Activated CD4-positive, CD25-positive, alpha-beta regulatory T cell treated with anti-CD3 and anti-CD28 coated beads, Interleukin-2, amount 50 U/mL, for 24 hours (primary cell): Measurements from ENCODE around the gene PLAGL2.

ENCODE experiments used
- ATAC-seq, 2 donors: fragments of 150-1000 bp; cut with Tn5 transposase; one replicate each; pipeline ENCODE4 v1.10.0; 2021; ENCODE audit warnings: mild to moderate bottlenecking in 1 of 2, moderate library complexity in 1 of 2

The PLAGL2 gene

DNA sequence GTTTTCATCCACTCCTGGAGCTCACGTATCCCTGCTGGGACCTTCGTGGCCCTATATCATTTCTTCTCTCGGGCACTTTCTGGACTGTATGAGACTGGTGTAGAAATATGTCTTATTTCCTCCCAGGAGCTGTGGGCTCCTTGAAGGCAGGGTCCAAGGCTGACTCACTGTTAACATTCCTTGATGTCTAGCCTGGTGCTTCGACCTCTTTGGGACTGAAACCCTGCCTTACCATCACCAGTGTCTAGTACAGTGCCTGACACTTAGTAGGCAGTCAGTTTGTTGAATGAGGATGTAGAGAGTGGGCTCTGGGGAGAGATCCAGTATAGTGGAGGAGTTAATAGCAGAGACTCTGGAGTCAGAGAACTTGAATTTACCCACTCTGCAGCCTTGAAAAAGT lies 23.7 kb upstream of the PLAGL2 start:
- ATAC-seq: no peak

DNA sequence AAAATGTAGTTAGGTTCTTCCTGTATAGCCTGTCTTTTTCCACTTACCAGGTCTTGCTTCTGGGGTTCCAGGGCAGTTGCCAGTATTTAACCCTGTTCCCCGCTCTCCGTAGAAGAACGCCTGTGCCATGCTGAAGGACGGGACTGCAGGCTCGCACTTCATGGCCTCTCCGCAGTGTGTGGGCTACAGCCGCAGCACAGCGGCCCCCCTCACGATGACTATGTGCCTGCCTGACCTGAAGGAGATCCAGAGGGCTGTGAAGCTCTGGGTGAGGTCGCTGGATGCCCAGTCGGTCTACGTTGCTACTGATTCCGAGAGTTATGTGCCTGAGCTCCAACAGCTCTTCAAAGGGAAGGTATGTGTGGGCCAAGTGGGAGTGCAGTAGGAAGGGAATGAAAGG lies 23.2 kb upstream of the PLAGL2 start:
- ATAC-seq: no peak

DNA sequence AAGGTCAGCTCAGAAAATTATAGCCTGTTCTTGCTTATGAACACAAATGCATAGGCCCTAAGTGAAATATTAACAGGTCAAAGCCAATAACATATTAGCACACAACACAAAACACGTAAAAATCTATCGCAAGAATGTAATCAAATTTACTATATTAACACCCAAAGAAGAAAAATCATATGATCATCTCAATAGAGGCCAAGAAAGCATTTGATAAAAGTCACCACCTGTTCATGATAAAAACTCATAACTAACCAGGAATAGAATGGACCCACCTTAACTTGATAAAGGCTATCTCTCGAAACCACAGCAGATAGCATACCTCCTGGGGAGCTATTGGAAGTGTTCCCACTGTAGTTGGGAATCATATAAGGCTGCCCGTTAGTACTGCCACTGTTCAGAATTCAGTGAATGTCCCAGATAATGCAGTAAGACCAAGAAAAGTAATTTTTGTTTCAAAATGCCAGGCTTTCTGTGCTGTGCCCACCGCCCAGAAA lies 21.8 kb upstream of the PLAGL2 start:
- ATAC-seq: no peak

DNA sequence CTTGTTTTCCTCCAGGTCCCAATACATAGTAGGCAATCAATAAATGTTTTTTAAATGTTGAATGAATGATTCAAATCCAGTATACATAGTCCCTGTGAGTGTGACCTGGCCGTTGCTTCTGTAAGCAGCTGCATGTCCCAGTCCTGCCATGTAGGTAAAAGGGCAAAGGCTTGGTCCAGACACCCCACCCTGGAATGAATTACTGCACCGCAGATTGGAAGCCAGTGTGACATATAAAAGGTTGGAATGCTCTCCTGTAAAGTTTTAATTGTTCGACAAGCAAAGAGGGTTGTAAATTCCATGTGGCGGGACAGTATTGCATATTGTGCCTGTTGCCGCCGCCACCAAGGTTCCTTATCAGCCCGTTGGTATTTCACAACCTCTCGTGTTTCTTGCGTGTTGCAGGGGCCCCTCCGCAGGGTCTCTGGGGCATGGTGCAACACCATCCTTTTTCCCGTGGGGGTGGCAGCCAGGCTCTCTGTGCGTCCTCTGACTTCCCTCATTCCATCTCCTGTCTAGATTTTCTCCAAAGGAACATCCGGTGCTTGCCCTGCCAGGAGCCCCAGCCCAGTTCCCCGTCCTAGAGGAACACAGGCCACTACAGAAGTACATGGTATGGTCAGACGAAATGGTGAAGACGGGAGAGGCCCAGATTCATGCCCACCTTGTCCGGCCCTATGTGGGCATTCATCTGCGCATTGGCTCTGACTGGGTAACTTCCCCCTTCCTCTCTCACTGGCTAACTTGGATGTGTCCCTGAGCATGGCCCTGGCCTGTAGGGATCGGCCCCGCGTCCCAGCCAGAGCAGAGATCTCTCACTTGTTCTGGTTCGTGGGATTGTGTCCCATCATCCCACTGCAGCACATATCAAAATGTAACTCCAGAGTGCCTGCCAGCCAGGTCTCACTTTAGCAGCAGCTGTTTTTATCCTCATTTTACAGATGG lies 20.5 kb upstream of the PLAGL2 start:
- ATAC-seq: no peak

DNA sequence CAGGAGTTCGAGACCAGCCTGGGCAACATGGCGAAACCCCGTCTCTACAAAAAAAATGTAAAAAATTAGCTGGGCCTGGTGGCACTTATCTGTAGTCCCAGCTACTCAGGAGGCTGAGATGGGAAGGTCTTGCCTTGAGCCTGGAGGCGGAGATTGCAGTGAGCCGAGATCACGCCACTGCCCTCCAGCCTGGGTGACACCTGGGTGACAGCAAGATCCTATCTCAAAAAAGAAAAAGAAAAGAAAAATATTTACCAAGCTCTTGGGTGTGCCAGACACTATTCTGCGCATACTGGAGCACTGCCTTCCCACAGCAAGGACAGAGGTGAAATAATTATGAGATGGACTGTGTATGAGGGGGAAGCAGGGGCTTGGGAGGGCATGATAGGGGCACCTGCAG lies 19.8 kb upstream of the PLAGL2 start:
- no peak for ATAC-seq

DNA sequence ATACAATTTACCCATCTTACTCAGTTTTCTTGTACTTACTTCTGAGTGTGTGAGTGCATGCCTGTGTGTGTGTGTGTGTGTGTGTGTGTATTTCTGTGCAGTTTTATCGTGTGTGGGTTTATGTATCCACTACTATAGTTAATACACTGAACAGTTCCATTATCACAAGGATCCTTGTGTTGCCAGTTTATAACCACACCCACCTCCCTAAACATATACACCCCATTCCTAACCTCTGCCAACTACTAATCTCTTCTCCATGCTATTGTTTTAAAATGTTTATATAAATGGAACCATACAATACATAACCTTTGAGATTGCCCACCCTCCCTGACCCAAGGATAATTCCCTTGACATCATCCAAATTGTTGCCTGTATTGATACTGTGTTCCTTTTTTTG lies 18.8 kb upstream of the PLAGL2 start:
- ATAC-seq: no peak

DNA sequence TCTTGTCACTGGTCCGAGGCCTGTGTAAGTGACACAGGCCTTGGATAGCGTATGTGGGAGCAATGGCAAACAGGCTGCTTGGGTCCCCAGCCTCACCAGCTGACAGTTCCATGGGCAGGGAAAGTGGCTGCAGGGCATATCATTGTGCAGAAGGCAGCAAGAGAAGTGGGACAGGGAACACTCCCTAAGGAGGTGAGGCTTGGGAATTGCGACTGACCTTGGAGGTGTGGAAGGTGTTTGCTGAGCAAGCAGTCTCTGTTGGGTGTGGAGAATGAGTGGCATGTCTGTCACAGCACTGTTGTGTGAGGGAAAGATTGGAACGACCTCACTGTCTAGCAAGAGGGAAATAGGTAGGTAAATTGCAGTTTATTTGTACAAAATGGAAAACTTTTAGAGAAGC lies 16.9 kb upstream of the PLAGL2 start:
- no peak for ATAC-seq

DNA sequence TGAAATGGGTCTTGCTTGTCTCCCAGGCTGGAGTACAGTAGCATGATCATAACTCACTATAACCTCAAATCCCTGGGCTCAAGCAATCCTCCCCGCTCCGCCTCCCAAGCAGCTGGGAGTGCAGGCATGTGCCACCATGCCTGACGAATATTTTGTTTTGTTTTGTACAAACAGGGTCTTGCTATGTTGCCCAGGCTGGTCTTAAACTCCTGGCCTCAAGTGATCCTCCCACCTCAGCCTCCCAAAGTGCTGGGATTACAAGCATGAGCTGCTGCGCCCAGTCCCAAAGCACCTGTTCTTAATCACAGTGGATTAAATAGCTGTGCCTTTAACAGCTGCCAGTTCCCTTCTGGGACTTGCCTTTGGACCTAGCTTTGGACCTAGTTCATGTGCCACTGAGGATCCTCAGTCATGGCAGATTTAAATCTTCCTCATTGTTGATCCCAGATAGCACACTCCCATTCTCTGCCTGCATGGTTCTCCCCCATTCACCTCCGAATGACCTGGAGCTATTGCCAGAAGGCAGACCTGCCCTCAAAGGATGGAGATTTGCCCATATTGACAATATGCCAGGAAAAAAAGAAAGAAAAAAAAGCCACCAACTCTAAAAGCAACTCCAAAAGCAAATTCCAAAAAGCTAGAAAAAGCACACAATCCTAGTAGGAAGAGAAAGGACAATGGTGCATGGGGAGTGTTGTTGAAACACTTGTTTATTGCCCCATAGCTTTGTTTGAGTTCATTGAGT lies 10.8 kb upstream of the PLAGL2 start:
- ATAC-seq: no peak

DNA sequence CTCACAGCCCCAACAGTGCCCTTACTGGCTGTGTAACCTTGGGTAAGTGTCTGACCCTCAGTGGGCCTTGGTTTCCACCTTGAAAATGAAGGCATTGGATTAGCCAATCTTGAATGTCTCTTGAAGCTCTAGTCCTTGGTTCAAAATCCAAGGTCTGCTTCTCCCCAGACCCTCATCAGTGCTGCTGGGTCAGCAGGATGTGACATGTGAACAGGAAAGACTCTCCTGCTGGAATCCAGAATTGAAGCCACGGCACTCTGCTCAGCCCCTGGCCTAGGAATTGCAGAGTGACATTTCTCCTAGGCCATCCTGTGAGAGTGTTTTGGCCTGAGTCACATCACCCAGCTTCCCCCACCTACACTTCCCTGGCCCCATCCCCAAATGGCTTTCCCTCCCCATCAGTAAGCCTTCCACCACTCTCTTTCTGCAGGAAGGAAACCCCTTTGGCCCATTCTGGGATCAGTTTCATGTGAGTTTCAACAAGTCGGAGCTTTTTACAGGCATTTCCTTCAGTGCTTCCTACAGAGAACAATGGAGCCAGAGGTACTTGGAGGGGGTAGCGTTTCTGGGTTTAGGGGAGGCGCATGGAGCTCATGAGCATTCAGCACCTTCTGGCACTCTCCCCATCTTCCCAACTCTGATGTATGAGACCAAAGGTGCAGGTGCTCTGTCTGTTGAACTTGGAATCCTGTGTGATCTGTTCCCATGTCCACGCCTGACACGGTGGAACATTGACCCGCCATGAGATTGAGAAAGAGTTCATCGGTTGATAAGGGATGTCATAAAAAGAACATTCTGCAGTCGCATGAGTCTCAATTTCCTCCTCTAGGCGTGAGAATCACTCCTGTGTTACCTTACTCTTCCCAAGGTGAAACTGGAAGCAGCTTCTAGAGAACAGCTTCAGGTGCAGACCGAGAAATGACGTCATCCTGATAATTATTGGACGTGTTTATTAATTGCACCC lies 8.9 kb upstream of the PLAGL2 start:
- ATAC-seq: no peak

DNA sequence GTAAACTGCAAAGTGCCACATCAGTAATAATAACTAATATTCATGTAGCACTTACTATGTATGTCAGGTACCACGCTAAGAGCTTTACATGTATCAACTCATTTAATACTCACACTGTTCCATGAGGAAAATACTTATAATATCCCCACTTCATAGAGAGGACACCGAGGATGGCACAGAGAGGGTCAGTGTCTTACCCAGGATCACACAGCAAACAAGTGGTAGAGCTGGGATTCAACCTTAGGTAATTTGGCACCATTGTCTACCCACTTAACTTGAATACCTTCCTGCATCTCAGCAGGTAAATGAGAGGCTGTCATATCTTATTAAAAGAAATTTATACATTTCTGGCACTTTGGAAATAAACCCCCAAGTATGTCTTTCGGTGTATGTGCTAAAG lies 8.2 kb upstream of the PLAGL2 start:
- no peak for ATAC-seq

DNA sequence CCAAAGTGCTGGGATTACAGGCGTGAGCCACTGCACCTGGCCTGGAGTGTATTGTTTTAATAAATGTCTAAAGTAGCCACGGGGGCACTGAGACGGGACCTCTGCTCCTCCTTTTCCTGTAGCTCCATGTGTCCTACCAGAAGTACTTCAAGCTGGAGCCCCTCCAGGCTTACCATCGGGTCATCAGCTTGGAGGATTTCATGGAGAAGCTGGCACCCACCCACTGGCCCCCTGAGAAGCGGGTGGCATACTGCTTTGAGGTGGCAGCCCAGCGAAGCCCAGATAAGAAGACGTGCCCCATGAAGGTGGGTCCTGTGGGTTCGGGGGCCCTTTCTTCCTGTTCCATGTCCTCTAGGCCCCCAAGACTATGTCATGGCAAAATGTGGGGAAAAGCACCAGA lies 7.6 kb upstream of the PLAGL2 start:
- no peak for ATAC-seq

DNA sequence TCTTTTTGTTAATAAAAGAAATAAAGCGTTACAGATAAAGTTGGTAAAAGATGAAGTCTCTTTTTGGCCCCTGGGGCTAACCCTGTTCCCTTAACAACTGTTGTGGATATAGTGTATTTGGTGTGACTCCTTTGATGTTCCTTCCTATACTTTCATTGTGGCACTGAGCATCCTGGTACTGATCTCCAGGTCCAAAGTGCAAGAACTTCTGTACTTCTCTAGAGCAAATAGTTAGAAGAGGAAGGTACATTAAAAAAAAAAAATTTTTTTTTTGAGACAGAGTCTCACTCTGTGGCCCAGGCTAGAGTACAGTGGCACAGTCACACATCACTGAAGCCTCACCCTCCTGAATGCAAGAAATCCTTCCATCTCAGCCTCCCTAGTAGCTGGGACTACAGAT lies 6.3 kb upstream of the PLAGL2 start:
- ATAC-seq: no peak

DNA sequence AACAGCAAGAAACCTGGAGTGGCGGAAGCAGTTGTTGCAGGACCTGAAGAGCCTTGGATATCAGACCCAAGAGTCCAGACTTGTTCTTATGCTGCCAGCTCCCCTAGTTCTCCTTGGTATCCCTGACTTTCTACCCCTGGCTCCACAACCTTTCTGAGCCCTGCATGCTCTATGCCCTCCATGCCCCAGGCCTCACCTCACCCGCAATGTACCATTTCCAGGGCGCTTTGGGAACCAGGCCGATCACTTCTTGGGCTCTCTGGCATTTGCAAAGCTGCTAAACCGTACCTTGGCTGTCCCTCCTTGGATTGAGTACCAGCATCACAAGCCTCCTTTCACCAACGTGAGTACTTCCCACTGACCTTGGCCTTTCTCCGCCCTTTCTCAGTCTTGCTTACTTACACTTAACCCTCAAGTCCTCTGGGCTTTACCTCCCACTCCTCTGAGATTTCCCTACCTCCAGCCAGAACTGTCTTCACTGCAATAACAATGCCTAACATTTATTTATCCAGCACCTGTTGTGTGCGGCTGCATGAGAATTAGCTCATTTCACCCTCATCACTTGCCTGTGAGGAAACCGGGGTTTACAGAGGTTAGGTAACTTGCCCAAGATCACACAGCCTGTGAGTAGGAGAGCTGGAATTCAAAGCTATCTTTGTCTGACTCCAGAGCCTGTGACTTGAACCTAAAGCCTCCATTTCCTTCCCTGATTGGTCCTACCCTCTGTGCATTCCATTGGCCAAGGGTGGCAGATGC lies 2.5 kb upstream of the PLAGL2 start:
- no peak for ATAC-seq

DNA sequence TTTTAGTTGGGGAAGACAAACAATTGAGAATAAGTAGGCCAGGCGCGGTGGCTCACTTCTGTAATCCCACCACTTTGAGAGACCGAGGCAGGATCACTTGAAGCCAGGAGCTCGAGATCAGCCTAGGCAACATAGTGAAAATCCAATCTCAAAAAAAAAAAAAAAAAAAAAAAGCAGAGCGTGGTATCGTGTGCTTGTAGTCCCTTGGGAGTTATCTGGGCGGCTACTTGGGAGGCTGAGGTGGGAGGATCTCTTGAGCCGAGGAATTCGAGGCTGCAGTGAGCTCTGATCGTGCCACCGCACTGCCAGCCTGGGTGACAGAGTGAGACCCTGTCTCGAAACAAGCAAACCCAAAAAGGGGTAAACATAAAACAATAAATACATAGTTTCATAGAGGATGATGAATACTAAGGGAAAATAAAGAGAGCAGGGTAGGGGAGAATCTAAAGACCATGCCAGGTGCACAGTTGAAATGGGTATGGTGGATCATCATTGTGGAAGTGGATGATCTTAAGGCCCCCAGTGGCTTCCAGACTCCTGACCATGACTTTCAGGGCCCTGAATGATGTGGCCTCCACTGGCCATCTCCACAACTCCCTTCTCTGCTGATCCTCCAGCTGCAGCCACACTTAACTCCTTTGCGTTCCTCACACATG lies 1.1 kb upstream of the PLAGL2 start:
- no peak for ATAC-seq

DNA sequence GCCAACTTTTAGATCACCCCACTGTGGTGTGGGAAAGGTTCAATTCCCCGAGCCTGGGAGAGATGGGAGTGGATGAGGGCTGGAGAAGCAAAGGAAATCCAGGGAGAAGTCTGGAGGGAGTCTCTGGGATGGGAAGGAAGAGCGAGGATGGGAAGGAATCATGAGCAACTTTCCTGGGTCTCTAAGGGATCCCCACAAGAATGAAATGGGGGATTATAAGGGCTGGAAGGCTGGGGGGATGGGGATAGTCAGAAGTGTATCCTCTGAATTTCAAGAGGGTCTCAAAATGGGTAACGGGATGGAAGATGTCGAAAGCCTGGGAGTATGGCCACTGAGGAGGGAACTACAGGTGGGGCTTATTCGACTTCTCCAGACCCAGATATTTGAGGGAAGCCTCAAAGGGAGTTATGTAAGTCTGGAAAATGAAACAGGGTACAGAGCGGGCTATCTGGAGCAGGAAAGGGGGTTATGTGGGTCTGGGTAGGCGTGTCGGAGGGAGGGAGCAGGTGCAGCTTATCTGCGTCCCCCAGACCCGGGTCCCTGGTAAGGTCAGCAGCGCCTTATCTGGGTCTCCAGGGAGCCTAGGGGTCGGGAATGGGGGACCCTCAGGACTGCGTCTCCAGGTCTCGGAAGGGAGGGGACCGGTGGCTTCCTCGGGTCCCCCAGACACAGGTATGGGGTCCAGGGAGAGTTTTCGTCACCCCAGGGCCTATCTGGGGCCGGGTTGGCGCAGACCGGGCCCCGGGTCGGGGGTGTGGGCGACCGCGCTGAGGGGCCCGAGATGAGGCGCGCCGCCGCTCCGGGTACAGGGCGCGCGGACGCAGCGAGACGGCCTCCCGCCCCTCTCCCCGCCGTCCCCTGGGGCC lies 550 bp downstream of the PLAGL2 start:
- no peak for ATAC-seq

DNA sequence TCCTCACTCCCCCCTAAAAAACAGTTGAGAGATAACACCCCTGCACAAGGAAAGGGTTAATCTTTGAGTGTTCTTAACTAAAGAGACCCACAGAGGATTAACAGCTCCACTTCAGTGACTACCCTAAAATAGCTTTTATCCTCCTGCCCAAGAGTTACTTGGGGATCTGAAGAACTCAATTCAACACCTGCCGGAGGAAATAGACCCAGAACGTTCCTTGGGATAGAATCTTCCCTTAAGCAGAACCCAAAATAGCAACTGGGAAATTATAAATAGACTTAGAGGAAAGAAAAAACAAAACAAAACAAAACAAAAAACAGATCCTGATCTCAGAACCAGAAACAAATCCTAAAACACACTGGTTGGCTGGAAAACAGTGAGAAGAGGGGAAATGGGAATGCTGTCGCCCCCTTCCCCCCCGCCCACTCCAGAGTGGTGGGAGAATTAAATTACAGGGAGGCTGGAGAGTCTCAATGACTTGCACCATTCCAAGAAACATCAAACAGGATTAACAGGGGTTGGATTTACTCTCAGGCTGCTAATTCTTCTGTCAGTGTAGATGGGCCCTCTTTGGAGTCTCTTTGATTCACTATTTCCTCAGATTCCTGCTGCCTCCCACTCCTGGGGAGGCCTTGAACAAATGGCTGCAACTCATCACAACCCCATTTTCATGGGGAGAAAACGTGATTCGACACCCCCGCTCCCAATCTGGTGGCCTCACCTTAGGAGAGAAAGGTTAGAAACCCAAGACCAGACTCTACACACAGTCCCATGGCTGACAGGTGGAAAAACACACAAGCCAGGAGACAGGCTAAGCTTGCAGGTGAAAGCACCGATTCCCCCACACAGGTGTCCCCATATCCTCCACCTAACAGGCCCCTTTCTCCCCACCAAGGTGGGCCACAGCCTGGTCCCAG lies 1.4 kb downstream of the PLAGL2 start:
- no peak for ATAC-seq

DNA sequence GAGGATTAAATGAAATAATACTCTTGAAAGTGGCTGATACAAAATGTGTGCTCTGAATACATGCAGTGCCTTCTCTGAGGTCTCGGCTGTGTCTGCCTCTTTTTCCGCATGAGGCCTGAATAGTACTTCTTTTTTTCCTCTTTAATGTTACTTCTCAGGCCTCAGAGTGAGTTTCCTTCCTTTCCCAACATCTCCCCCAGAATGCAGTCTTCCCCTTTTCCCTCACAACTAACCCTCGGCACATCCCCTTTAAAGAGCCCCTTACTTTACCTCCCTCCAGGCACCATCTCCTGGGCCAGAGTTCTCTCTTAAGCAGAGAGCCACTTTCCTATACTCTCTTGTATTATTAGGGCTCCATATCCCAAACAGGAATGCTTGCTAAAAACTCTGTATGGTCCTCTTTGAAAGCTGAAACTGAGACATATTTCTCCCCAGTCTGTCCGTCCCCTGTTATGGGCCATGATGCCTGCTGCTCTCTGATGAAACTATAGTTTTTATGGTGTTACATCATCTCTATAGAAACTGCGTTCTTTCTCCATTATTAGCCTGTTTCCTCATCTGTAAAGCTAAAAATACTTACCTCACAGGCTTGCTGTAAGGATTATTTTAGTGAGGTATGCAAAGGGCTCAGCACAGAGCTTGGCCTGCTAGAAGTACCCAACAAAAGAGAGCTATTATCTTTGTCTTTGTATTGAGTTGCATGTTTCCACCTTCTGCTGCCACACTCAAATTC lies 2.3 kb downstream of the PLAGL2 start:
- no peak for ATAC-seq
